Mesodermal cell (in vitro differentiated cells): ENCODE results near the gene ATF6.

Experiments used
- H3K27ac ChIP-seq: 2 replicates; pipeline ENCODE4 v1.7.0; 2013; ENCODE audit warnings: mild to moderate bottlenecking, low read depth, low read length, moderate library complexity; ENCODE audit not compliant: severe bottlenecking
- H3K36me3 ChIP-seq: 2 replicates; pipeline ENCODE4 v1.7.1; 2013; ENCODE audit warnings: mild to moderate bottlenecking, low read length, moderate library complexity; ENCODE audit not compliant: control insufficient read depth, insufficient read depth
- H3K4me1 ChIP-seq: one replicate; pipeline ENCODE4 v1.7.1; 2013; ENCODE audit warnings: mild to moderate bottlenecking, low read length; ENCODE audit not compliant: insufficient read depth, control insufficient read depth, poor library complexity, severe bottlenecking
- H3K4me3 ChIP-seq: 2 replicates; pipeline ENCODE4 v1.7.0; 2013; ENCODE audit warnings: low read length, control low read depth, mild to moderate bottlenecking; ENCODE audit not compliant: insufficient read depth, poor library complexity, severe bottlenecking; ENCODE audit errors: extremely low read depth
- H3K9me3 ChIP-seq: 2 replicates; pipeline ENCODE4 v1.7.1; 2013; ENCODE audit warnings: mild to moderate bottlenecking, low read length, moderate library complexity; ENCODE audit not compliant: control insufficient read depth
- WGBS, 2 experiments: methylation state at CpG; one replicate each; pipeline ENCODE4 v1.1.5; 2013; ENCODE audit warnings: missing lambda C conversion rate in 2 of 2; ENCODE audit not compliant: insufficient coverage in 2 of 2; 5-methylcytosine and 5-hydroxymethylcytosine counted together

The ATF6 gene

GRCh38 chr1:161782886-161783285 lies 16.8 kb downstream of the ATF6 start:
- Histone ChIP-seq H3K27ac (no peak overlapping the region), H3K36me3 (peaks cover 19% of the 10 kb centered on the region), H3K4me1 (no peaks in the 10 kb centered on the region), H3K4me3 (no peak overlapping the region), H3K9me3 (no peaks in the 10 kb centered on the region)
- WGBS, 2 experiments: 94 to 100% methylated on average over 2 of the region's 4 CpGs

GRCh38 chr1:161784968-161785367 lies 18.8 kb downstream of the ATF6 start:
- H3K36me3 ChIP-seq: peaks cover 19% of the 10 kb centered on the region
- no peaks in the 10 kb centered on the region for H3K9me3 ChIP-seq
- WGBS, 2 experiments: 89 to 100% methylated on average over 1 of the region's 1 CpG
- H3K4me3 ChIP-seq: no peak overlapping the region
- H3K4me1 ChIP-seq: no peaks in the 10 kb centered on the region
- H3K27ac ChIP-seq: no peak overlapping the region

GRCh38 chr1:161787355-161787754 lies 21.2 kb downstream of the ATF6 start:
- Histone ChIP-seq H3K36me3 (peaks cover 20% of the 10 kb centered on the region), H3K27ac (no peak overlapping the region), H3K4me3 (no peak overlapping the region), H3K9me3 (no peaks in the 10 kb centered on the region), H3K4me1 (no peaks in the 10 kb centered on the region)
- WGBS, 2 experiments: 95 to 100% methylated on average over 2 of the region's 4 CpGs

GRCh38 chr1:161790587-161791317 lies 24.6 kb downstream of the ATF6 start:
- no peak overlapping the region for H3K4me3 ChIP-seq
- H3K36me3 ChIP-seq: peaks cover 23% of the 10 kb centered on the region
- H3K27ac ChIP-seq: no peak overlapping the region
- H3K4me1 ChIP-seq: no peaks in the 10 kb centered on the region
- 90% methylated on average over 2 of the region's 4 CpGs; no CpG with 5 or more reads in 1 of the 2 experiments for WGBS, 2 experiments
- H3K9me3 ChIP-seq: no peaks in the 10 kb centered on the region

- H3K36me3 ChIP-seq: peaks cover 29% of the 10 kb centered on the region
- no peak overlapping the region for H3K4me3 ChIP-seq
- WGBS, 2 experiments: 100% methylated on average over 2 of the region's 5 CpGs
- H3K9me3 ChIP-seq: no peaks in the 10 kb centered on the region
- no peak overlapping the region for H3K27ac ChIP-seq
- no peaks in the 10 kb centered on the region for H3K4me1 ChIP-seq
These were observed 26.0 kb downstream of the ATF6 start for GRCh38 chr1:161791904-161792655.

DNA sequence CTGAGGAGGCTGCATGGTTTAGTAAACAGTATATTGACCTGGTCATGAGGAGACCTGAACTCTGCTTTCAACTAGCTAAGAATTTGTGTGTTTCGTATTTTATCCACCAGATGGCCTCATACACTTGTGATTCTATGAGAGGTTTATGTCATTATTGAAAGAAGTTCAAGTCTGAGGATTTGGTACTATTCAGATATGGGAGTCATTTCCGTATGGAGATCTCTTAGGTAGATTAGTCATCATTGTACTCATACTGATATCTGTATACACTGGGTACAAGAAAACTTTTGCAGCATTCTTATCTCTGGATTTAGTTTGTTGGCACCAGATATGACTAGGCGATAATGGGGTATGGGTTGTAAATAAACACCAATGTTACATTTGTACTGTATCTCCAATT lies 26.6 kb downstream of the ATF6 start:
- Histone ChIP-seq H3K4me1 (no peaks in the 10 kb centered on the region), H3K27ac (no peak overlapping the region), H3K9me3 (no peaks in the 10 kb centered on the region), H3K36me3 (peaks cover 32% of the 10 kb centered on the region), H3K4me3 (no peak overlapping the region)
- WGBS, 2 experiments: 50 to 100% methylated on average over 1 to 2 of the region's 3 CpGs

DNA sequence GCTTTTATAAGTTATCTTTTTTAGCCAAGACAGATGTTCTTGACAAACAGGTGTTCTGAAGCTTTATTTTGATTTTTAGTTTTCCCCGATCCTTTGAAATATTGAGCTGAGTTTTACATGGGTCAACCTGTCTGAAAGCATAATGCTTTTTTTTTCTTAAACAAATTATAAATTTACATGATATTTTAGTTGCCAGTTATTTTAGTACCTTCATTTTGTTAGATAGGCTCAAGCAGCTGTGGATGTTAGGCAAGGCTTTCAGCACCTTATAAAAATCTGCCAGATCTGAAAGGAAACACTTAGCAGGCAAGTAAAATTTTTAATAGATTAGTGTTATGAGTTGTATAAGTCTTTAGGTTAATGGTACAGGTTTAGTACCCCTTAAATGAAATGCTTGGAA lies 33.7 kb downstream of the ATF6 start:
- Histone ChIP-seq H3K4me1 (no peaks in the 10 kb centered on the region), H3K36me3 (peaks cover 36% of the 10 kb centered on the region), H3K4me3 (no peak overlapping the region), H3K9me3 (no peaks in the 10 kb centered on the region), H3K27ac (no peak overlapping the region)
- WGBS, 2 experiments: no CpG with 5 or more reads among the region's 1 CpG

DNA sequence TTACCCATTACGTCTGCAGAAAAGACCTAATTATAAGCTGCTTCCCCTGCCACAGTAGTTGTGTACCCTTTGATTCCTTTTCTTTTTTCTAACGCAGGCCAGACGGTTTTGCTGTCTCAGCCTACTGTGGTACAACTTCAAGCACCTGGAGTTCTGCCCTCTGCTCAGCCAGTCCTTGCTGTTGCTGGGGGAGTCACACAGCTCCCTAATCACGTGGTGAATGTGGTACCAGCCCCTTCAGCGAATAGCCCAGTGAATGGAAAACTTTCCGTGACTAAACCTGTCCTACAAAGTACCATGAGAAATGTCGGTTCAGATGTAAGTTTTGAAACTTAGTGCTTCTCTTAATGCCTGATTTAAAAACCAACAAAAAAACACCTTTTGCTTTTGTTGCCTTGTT lies 35.8 kb downstream of the ATF6 start:
- H3K9me3 ChIP-seq: no peaks in the 10 kb centered on the region
- H3K4me3 ChIP-seq: no peak overlapping the region
- no peaks in the 10 kb centered on the region for H3K4me1 ChIP-seq
- 67 to 75% methylated on average over 4 to 6 of the region's 7 CpGs for WGBS, 2 experiments
- no peak overlapping the region for H3K27ac ChIP-seq
- H3K36me3 ChIP-seq: peaks cover 29% of the 10 kb centered on the region

DNA sequence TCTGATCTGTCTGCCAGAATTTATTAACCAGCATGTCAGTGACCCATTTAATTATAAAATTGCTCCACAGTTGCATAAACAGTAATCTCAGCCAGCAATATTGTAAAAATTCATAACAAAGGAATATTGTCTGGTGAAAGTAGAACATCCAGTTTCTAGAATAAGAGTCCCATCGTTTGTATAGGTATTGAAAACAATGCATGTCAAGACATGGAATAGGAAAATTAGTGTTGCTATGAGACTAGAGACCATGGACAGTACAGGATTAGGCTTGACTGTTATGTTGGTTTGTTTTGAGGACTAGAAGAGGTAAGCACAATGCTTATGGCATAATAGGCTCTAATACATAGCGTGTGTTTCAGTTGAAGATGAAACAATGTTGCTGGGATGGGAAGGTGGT lies 37.1 kb downstream of the ATF6 start:
- H3K36me3 ChIP-seq: peaks cover 21% of the 10 kb centered on the region
- H3K4me1 ChIP-seq: no peaks in the 10 kb centered on the region
- 91 to 100% methylated on average over 2 of the region's 2 CpGs for WGBS, 2 experiments
- H3K9me3 ChIP-seq: no peaks in the 10 kb centered on the region
- H3K27ac ChIP-seq: no peak overlapping the region
- no peak overlapping the region for H3K4me3 ChIP-seq

DNA sequence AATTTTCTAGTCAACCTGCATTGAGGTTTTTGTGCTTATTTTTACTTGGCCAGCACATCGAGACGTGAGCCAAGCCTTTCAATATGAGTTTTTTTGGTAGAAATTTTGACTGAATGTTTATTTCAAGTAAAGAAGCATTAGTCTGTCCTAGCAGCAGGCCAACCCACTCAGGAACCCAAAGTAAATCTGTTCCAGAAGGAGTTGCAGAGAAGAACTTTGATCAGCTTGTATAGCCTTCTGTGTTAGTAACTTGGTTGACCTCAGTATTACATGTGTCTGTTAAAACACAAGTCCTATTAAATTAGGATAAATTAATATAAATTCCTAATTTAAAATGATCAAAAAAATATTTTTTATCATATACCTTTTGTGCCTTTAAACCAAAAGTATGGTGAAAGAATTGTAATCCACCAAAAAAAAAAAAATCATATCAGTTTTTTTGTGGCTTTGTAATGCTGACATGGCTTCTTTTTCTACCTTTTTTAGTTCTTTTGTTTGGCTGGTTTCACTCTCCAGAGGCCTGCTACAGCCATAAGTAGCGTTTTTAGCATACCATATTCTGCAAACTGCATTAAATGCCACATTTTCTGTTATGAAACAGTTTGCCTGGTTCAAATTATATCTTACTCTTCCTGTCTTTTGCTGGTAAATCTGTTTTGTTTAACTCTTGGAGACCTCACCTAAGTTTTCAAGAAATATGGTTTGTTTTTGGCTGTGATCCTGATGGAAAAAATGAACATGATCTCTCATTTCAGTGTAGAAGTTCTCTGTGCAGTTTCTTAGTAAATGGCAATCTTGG lies 39.5 kb downstream of the ATF6 start:
- peaks cover 6% of the 10 kb centered on the region for H3K9me3 ChIP-seq
- H3K27ac ChIP-seq: no peak overlapping the region
- no peaks in the 10 kb centered on the region for H3K4me1 ChIP-seq
- 100% methylated on average over 2 of the region's 3 CpGs for WGBS, 2 experiments
- peaks cover 26% of the 10 kb centered on the region for H3K36me3 ChIP-seq
- H3K4me3 ChIP-seq: no peak overlapping the region
